ENCODE measurements around the gene SLC9A3.
A peak's percentile ranks its signal among the peaks of the same experiment; 100 is the strongest.

The SLC9A3 gene

DNA sequence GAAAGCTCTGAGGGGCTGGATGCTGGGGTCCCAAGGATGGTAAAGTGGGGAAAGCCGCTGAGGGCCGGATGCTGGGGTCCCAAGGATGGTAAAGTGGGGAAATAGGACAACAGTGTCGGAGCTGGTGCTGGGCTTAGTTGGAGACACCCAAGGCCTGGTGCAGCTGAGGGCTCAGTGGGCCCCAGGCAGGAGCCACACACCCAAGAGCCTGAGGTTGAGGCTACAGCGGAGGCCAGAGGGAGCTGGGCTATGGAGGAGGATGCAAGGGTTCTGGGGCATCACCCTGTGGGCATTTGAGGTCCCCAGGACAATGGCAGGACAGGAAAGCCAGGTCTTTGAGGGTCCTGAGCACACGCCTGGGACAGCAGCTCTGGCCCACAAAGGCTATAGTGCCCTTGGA lies 19.1 kb upstream of the SLC9A3 start:
- H3K4me1 ChIP-seq (ENCODE audit: control insufficient read depth, insufficient read depth, low read length): no peaks in the 10 kb centered on the region
- H3K4me3 ChIP-seq (ENCODE audit: low read depth, low read length): no peak overlapping the region
- H3K9me3 ChIP-seq (ENCODE audit: control insufficient read depth, insufficient read depth, low read depth, low read length): no peaks in the 10 kb centered on the region
- ChIA-PET CTCF (no interaction called here), POLR2A (no interaction called here)
- TF ChIP-seq ZBTB8A (tag by site-specific recombination; IDR thresholded peaks at IDR 0.05): no peak
- TF ChIP-seq SP2 (tag by site-specific recombination; IDR thresholded peaks at IDR 0.05): no peak
- TF ChIP-seq YY2 (tag by site-specific recombination; IDR thresholded peaks at IDR 0.05): no peak
- TF ChIP-seq HOXD13 (CRISPR knock-in tag; IDR thresholded peaks at IDR 0.05; ENCODE audit: borderline replicate concordance): no peak
- no peak for TF ChIP-seq ZSCAN23 (tag by site-specific recombination; IDR thresholded peaks at IDR 0.05)
- no peak for TF ChIP-seq ZNF133 (tag by site-specific recombination; IDR thresholded peaks at IDR 0.05)
- TF ChIP-seq ZFP69B (tag by site-specific recombination; IDR thresholded peaks at IDR 0.05): no peak
- TF ChIP-seq ZSCAN30 (tag by site-specific recombination; IDR thresholded peaks at IDR 0.05): no peak
- no peak for TF ChIP-seq ZNF266 (tag by site-specific recombination; IDR thresholded peaks at IDR 0.05; ENCODE audit: low read depth)
- H3K27ac ChIP-seq (ENCODE audit: extremely low read depth, low read depth, low read length): no peak overlapping the region
- no peaks in the 10 kb centered on the region for H3K36me3 ChIP-seq (ENCODE audit: control insufficient read depth in 2 of 2, insufficient read depth in 1 of 2, low read length in 2 of 2)

DNA sequence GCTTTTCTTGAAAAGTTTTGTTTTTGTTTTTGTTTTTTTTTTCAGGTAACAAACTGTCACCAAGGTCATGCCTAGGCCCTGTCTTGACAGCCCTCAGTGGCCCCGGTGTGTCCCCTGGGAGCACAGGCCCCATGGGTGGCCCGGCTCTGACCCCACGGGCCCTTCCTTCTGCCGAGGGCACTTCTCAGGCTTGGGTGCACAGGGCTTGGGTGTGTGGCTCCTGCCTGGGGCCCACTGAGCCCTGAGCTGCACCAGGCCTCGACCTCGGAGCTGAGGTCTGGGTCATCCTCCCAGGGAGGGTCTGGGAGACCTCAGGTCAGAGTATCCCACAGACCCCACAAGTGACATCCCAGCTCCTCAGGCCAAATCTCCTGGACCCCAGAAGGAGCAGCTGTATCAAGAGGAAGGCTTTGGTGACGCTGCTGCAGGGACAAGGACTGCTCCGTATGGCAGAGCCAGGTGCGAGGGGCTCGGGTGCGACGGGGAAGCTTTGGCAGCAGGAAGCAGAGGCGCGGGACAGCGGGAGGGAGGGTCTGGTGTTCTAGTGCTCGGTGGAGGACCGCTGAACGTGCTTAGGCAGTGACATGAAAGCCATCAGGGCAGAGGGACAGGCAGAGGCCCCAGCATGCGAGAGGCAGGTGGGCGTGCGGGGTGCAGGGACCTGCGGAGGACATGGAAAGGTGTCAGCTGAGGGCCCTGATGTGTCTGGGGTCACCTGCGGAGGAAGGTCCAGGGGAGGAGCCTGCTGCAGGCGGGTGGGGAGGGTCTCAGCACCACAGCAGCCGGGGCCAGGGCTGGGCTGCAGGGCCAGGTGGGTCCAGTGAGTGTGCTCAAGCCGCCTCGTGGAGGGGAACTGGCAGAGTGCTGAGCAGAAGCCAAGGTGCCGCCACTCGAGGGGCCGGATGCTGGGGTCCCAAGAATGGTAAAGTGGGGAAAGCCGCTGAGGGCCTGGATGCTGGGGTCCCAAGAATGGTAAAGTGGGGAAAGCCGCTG lies 18.4 kb upstream of the SLC9A3 start:
- ChIA-PET POLR2A (no interaction called here), CTCF (no interaction called here)
- Histone ChIP-seq H3K4me3 (ENCODE audit: low read depth, low read length) (no peak overlapping the region), H3K36me3 (ENCODE audit: control insufficient read depth in 2 of 2, insufficient read depth in 1 of 2, low read length in 2 of 2) (no peaks in the 10 kb centered on the region), H3K27ac (ENCODE audit: extremely low read depth, low read depth, low read length) (no peak overlapping the region), H3K9me3 (ENCODE audit: control insufficient read depth, insufficient read depth, low read depth, low read length) (no peaks in the 10 kb centered on the region), H3K4me1 (ENCODE audit: control insufficient read depth, insufficient read depth, low read length) (no peaks in the 10 kb centered on the region)
- TF ChIP-seq ZNF114 (tag by site-specific recombination; IDR thresholded peaks at IDR 0.05) (no peak), BCL11A (tag by site-specific recombination; IDR thresholded peaks at IDR 0.05; ENCODE audit: low read depth) (no peak)
- TF ChIP-seq, protein P1, sequence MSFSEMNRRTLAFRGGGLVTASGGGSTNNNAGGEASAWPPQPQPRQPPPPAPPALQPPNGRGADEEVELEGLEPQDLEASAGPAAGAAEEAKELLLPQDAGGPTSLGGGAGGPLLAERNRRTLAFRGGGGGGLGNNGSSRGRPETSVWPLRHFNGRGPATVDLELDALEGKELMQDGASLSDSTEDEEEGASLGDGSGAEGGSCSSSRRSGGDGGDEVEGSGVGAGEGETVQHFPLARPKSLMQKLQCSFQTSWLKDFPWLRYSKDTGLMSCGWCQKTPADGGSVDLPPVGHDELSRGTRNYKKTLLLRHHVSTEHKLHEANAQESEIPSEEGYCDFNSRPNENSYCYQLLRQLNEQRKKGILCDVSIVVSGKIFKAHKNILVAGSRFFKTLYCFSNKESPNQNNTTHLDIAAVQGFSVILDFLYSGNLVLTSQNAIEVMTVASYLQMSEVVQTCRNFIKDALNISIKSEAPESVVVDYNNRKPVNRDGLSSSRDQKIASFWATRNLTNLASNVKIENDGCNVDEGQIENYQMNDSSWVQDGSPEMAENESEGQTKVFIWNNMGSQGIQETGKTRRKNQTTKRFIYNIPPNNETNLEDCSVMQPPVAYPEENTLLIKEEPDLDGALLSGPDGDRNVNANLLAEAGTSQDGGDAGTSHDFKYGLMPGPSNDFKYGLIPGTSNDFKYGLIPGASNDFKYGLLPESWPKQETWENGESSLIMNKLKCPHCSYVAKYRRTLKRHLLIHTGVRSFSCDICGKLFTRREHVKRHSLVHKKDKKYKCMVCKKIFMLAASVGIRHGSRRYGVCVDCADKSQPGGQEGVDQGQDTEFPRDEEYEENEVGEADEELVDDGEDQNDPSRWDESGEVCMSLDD (tag by site-specific recombination; IDR thresholded peaks at IDR 0.05): no peak

DNA sequence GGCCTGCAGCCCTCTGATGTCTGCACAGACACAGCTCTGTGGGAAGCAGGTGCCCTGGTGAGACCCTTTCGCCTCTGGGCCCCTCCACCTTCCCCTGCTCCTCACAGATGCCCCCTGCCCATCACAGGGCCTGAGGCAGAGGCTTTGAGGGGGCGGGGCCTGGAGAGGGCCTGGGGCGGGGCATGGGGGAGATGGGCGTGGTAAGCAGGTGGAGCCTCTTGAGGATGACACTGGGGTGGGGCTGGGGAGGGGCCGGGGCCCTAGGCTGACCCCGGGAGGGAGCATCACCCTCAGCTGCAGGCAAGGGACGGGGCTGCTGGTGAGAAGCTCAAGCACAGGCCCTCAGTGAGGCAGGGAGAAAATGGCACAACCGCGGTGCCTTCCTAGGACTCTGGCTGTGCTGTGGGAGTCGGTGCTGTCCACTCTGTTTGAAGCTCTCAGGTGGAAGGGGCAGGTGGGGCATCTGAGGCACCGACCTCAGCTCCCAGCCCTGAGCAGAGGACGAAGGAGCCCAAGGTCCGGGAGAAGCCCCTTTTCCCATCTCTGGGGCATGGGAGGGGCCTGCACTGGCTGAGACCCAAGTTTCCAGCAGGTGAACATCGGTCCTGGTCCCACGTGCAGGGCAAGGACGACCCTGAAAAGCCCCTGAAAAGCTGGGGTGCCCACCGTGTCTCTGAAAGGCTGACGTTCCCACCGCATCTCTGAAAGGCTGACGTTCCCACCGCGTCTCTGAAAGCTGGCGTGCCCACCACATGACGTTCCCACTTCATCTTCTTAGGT lies 17.5 kb upstream of the SLC9A3 start:
- Histone ChIP-seq H3K27ac (ENCODE audit: extremely low read depth, low read depth, low read length) (no peak overlapping the region), H3K9me3 (ENCODE audit: control insufficient read depth, insufficient read depth, low read depth, low read length) (no peaks in the 10 kb centered on the region), H3K4me1 (ENCODE audit: control insufficient read depth, insufficient read depth, low read length) (no peaks in the 10 kb centered on the region), H3K4me3 (ENCODE audit: low read depth, low read length) (no peak overlapping the region), H3K36me3 (ENCODE audit: control insufficient read depth in 2 of 2, insufficient read depth in 1 of 2, low read length in 2 of 2) (no peaks in the 10 kb centered on the region)
- POLR2A ChIA-PET: no interaction called here
- no peak for TF ChIP-seq REPIN1 (tag by site-specific recombination; IDR thresholded peaks at IDR 0.05; ENCODE audit: low read depth)
- peak; percentile 88 for TF ChIP-seq KLF1 (tag by site-specific recombination; IDR thresholded peaks at IDR 0.05)
- CTCF ChIA-PET: no interaction called here
